Stomach (tissue), 9 donors: ENCODE results near the gene CDC14B. TPM values are rescaled to one million over a fixed set of nuclear protein-coding genes. Genes with fewer than 3 reads are reported as not detected.

ENCODE experiments used
- DNase-seq, 2 donors: peaks; one replicate each; pipeline versions ENCODE4 v3.0.0 to v3.0.0-alpha.2; 2013 to 2019
- H3K27ac ChIP-seq, 5 donors: fragments of 200-600 bp in 4 of 5; sonication (generic) in 4 of 5; one replicate each; pipeline ENCODE4 v1.5.1; 2013 to 2019; ENCODE audit warnings: mild to moderate bottlenecking in 1 of 5, moderate library complexity in 1 of 5
- H3K27me3 ChIP-seq, 3 donors: fragments of 200-600 bp; sonication (generic); one replicate each; pipeline ENCODE4 v1.5.1; 2017 to 2019; ENCODE audit warnings: mixed run types in 1 of 3
- H3K36me3 ChIP-seq, 4 donors: fragments of 200-600 bp; sonication (generic); 1 replicate in 3 of 4; 2 replicates in 1 of 4; pipeline ENCODE4 v1.5.1; 2016 to 2019
- H3K4me1 ChIP-seq, 4 donors: fragments of 200-600 bp; sonication (generic); one replicate each; pipeline ENCODE4 v1.5.1; 2016 to 2019
- H3K4me3 ChIP-seq, 4 donors: fragments of 200-600 bp; sonication (generic) in 3 of 4; one replicate each; pipeline ENCODE4 v1.5.1; 2016 to 2019; ENCODE audit warnings: mild to moderate bottlenecking in 1 of 4
- H3K9me3 ChIP-seq, 4 donors: fragments of 200-600 bp; sonication (generic); one replicate each; pipeline ENCODE4 v1.5.1; 2016 to 2019
- EP300 ChIP-seq: sonication (generic); formaldehyde crosslinking; IDR thresholded peaks from one replicate; pipeline ENCODE4 v1.6.1; 2017; ENCODE audit warnings: antibody characterized with exemption
- POLR2A ChIP-seq, 4 donors: fragments of 450-650 bp; IDR thresholded peaks; one replicate each; pipeline ENCODE4 v1.6.1; 2016; ENCODE audit warnings: antibody characterized with exemption in 4 of 4, control low read depth in 2 of 4, mild to moderate bottlenecking in 1 of 4, moderate library complexity in 1 of 4
- POLR2AphosphoS5 ChIP-seq, 3 donors: sonication (generic); formaldehyde crosslinking; IDR thresholded peaks; one replicate each; pipeline ENCODE4 v1.6.1; 2016; ENCODE audit warnings: antibody characterized with exemption in 3 of 3
- WGBS, 5 donors: extraction: QIAGEN DNeasy Blood & Tissue Kit in 3 of 5; methylation state at CpG; one replicate each; pipeline versions ENCODE4 v1.1.5 to v1.1.7; 2013 to 2018; 5-methylcytosine and 5-hydroxymethylcytosine counted together
- intact Hi-C: fragments of 100-400 bp; cut with DNase I; formaldehyde crosslinking; loops from one replicate; pipeline ENCODE4 v1.15.1; 2023; ENCODE audit warnings: low total_unique reads
- polyA plus RNA-seq, 3 donors: library from polyadenylated mRNA; stranded (reverse); fragments of 200-250 nt; gene quantifications; one replicate each; pipeline ENCODE4 v1.2.3, GENCODE V29; 2013
- total RNA-seq, 5 donors: library from RNA; depleted of rRNA; stranded (reverse); fragments of >200 nt; gene quantifications; one replicate each; pipeline versions ENCODE4 v1.1.0 to v1.2.3, GENCODE V29; 2014 to 2016
- TF ChIP-seq, protein P1 (sequence below), 7 experiments: fragments of 450-650 bp in 4 of 7; fragments of 200-600 bp in 3 of 7; sonication (generic) in 3 of 7; IDR thresholded peaks; one replicate each; pipeline ENCODE4 v1.5.1; 2016 to 2019; ENCODE audit warnings: antibody characterized with exemption in 7 of 7, control low read depth in 2 of 7, mild to moderate bottlenecking in 1 of 7
- donor health status: healthy with polysubstance abuse.
- donor health status: Bipolar disorder and iron deficiency.
- donor health status: healthy.

CDC14B gene
- total and polyA plus RNA-seq, 8 donors, result 4.1 to 31.9 (median 17.1) TPM

DNA sequence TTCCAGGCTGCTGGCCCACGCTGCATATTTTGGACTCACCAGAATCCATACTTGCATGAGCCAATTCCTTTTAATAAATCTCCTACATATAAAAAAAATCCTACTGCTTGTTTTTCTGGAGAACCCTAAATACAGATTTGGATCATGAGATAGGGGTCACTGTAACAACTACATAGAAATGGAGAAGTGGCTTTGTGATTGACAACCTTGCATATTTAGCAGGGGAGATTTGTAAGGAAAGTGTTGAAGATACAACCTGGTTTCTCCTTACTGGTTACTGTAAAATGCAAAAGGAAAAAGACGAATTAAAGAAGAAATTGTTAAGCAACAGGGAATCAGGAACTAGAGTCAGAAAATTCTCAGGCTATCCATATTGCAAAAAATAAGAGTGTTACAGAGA, 94.9 kb downstream of the CDC14B start:
- H3K36me3 ChIP-seq, result peaks cover 7 to 57% (median 46%) of the 10 kb centered on the region in 4 donors
- 77 to 97% (median 93%) methylated on average over 2 of the region's 2 CpGs for WGBS, 5 donors
- intact Hi-C loops, result no loop called here
- no peak overlapping the region for H3K4me3 ChIP-seq
- no peaks in the 10 kb centered on the region for H3K4me1 ChIP-seq
- DNase-seq, result no peak
- H3K9me3 ChIP-seq, result no peaks in the 10 kb centered on the region
- no peaks in the 10 kb centered on the region for H3K27me3 ChIP-seq
- no peak overlapping the region for H3K27ac ChIP-seq
- TF ChIP-seq, protein P1, sequence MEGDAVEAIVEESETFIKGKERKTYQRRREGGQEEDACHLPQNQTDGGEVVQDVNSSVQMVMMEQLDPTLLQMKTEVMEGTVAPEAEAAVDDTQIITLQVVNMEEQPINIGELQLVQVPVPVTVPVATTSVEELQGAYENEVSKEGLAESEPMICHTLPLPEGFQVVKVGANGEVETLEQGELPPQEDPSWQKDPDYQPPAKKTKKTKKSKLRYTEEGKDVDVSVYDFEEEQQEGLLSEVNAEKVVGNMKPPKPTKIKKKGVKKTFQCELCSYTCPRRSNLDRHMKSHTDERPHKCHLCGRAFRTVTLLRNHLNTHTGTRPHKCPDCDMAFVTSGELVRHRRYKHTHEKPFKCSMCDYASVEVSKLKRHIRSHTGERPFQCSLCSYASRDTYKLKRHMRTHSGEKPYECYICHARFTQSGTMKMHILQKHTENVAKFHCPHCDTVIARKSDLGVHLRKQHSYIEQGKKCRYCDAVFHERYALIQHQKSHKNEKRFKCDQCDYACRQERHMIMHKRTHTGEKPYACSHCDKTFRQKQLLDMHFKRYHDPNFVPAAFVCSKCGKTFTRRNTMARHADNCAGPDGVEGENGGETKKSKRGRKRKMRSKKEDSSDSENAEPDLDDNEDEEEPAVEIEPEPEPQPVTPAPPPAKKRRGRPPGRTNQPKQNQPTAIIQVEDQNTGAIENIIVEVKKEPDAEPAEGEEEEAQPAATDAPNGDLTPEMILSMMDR (IDR thresholded peaks at IDR 0.05), result no peak
- TF ChIP-seq POLR2A (IDR thresholded peaks at IDR 0.05) (no peak), EP300 (no peak), POLR2AphosphoS5 (IDR thresholded peaks at IDR 0.05) (no peak)

DNA sequence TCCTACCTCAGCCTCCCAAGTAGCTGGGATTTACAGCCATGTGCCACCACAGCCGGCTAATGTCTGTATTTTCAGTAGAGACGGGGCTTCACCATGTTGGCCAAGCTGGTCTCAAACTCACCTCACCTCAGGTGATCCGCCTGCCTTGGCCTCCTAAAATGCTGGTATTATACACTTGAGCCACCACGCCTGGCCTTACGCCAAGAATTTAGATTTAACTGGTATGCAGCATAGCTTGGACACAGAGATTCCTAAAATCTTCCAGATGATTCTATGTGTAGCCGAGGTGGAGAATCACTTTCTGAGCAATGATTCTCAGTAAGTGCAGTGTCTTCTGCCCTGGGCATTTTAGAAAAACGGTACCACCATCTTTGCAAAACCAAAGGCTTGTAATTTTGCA, 95.6 kb downstream of the CDC14B start:
- Histone ChIP-seq H3K27ac (no peak overlapping the region), H3K4me3 (no peak overlapping the region), H3K9me3 (no peaks in the 10 kb centered on the region), H3K27me3 (no peaks in the 10 kb centered on the region), H3K36me3 (peaks cover 7 to 64% (median 48%) of the 10 kb centered on the region in 4 donors), H3K4me1 (no peaks in the 10 kb centered on the region)
- no peak for DNase-seq
- intact Hi-C loops, result no loop called here
- TF ChIP-seq EP300, result no peak
- TF ChIP-seq POLR2AphosphoS5 (IDR thresholded peaks at IDR 0.05), result no peak
- TF ChIP-seq, protein P1 (IDR thresholded peaks at IDR 0.05), result no peak
- no peak for TF ChIP-seq POLR2A (IDR thresholded peaks at IDR 0.05)
- 86 to 95% (median 93%) methylated on average over 7 of the region's 7 CpGs for WGBS, 5 donors

DNA sequence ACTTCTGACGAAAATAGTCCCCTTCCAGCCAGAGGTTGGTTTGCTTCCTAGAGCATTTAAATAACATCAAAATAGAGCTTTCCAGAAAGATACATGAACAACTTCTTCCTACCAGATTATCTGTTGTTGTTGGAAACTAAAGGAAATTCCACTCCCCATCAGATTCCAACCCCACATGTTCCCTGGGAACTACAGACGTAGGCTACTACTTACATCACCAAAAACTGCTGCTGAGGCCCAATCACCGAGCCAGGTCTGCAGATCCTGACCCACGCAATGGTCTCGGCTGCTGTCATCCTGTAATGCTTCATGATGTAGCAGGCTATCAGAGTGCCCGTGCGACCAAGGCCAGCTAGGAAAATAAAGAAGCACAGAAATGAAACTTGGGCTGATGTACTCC, 96.3 kb downstream of the CDC14B start:
- Histone ChIP-seq H3K27me3 (no peaks in the 10 kb centered on the region), H3K4me1 (no peaks in the 10 kb centered on the region), H3K27ac (no peak overlapping the region), H3K9me3 (no peaks in the 10 kb centered on the region), H3K36me3 (peaks cover 7 to 70% (median 54%) of the 10 kb centered on the region in 4 donors), H3K4me3 (no peak overlapping the region)
- no peak for TF ChIP-seq EP300
- no peak for TF ChIP-seq POLR2A (IDR thresholded peaks at IDR 0.05)
- TF ChIP-seq, protein P1 (IDR thresholded peaks at IDR 0.05), result no peak
- TF ChIP-seq POLR2AphosphoS5 (IDR thresholded peaks at IDR 0.05), result no peak
- DNase-seq, result peak in 1 of 2 donors; percentile 23
- 88 to 96% (median 91%) methylated on average over 7 of the region's 7 CpGs for WGBS, 5 donors
- intact Hi-C loops, result no loop called here

DNA sequence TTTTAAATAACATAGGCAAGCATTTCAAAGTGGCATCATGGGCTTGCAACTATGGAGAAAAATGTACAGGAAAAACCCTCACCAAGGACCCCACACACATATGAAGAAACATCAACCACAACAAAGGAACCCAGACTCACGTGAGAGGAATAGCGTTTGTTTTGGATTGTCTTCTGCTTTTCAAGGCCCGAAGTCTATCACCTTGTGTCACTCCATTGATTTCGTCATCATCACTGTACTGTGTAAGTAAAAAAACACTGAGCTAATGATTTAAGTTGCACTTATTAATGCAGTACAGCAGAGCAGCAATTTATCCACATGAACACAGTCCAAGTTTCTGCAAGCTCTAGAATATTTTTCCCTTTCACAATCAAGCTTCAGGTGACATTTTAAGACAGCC, 97.3 kb downstream of the CDC14B start:
- Histone ChIP-seq H3K4me3 (no peak overlapping the region), H3K27ac (no peak overlapping the region), H3K27me3 (no peaks in the 10 kb centered on the region), H3K4me1 (no peaks in the 10 kb centered on the region), H3K36me3 (peaks cover 7 to 71% (median 54%) of the 10 kb centered on the region in 4 donors), H3K9me3 (no peaks in the 10 kb centered on the region)
- WGBS, 5 donors, result 68 to 79% (median 74%) methylated on average over 4 of the region's 4 CpGs
- TF ChIP-seq, protein P1 (IDR thresholded peaks at IDR 0.05), result no peak
- TF ChIP-seq EP300 (no peak), POLR2A (IDR thresholded peaks at IDR 0.05) (no peak), POLR2AphosphoS5 (IDR thresholded peaks at IDR 0.05) (no peak)
- intact Hi-C loops, result no loop called here
- peak in 1 of 2 donors; percentile 14 for DNase-seq
